IMR-90 (cell line): ENCODE data around the gene CGN. TPM values are rescaled to one million over a fixed set of nuclear protein-coding genes. Genes with fewer than 3 reads are reported as not detected.

Source experiments
- ATAC-seq: fragments of 200-7000 bp; cut with Tn5 transposase; 2 replicates; pipeline ENCODE4 v1.9.1; 2020; ENCODE audit warnings: low read depth, mild to moderate bottlenecking, moderate library complexity
- BruUV-seq: library from RNA; stranded (reverse); fragments of 400-500 nt; replicated peaks from 2 replicates; lab custom pipeline; 2021; lab: Mats Ljungman, UMichigan
- CTCF ChIA-PET: fragments of 300-600 bp; formaldehyde crosslinking; extraction: SDS; loops from one replicate; lab custom pipeline; 2021; ENCODE audit warnings: antibody characterized with exemption; lab: Yijun Ruan, JAX
- POLR2A ChIA-PET: fragments of 300-600 bp; sonication (Branson Sonifier 250); formaldehyde crosslinking; loops from one replicate; lab custom pipeline; 2022; ENCODE audit warnings: antibody characterized with exemption; ENCODE audit not compliant: unreplicated experiment; lab: Charles Lee
- DNase-seq: peaks from one replicate; pipeline ENCODE4 v3.0.0; 2013
- H2AFZ ChIP-seq: replicated peaks from 2 replicates; pipeline ENCODE3; 2013; ENCODE audit warnings: low read length, mild to moderate bottlenecking; ENCODE audit not compliant: poor library complexity
- H2AK5ac ChIP-seq: 2 replicates; pipeline ENCODE4 v1.6.1; 2013; ENCODE audit warnings: low read depth, low read length, inconsistent platforms
- H2AK9ac ChIP-seq: replicated peaks from 2 replicates; pipeline ENCODE3; 2013; ENCODE audit warnings: mild to moderate bottlenecking, low read depth, low read length, moderate library complexity; ENCODE audit not compliant: poor library complexity
- H2BK120ac ChIP-seq: 2 replicates; pipeline ENCODE4 v1.6.1; 2013; ENCODE audit warnings: low read depth, low read length, inconsistent platforms
- H2BK15ac ChIP-seq: 3 replicates; pipeline ENCODE4 v1.6.1; 2013; ENCODE audit warnings: low read depth, low read length, inconsistent platforms
- H2BK20ac ChIP-seq: 2 replicates; pipeline ENCODE4 v1.6.1; 2013; ENCODE audit warnings: low read depth, mild to moderate bottlenecking, inconsistent platforms, low read length, moderate library complexity
- H2BK5ac ChIP-seq: 2 replicates; pipeline ENCODE4 v1.6.1; 2013; ENCODE audit warnings: mild to moderate bottlenecking, low read depth, low read length, inconsistent platforms; ENCODE audit not compliant: poor library complexity, severe bottlenecking
- H3K14ac ChIP-seq: replicated peaks from 2 replicates; pipeline ENCODE4 v1.6.1; 2013; ENCODE audit warnings: low read depth, low read length, inconsistent platforms
- H3K18ac ChIP-seq: 2 replicates; pipeline ENCODE4 v1.6.1; 2013; ENCODE audit warnings: low read depth, low read length, control low read depth
- H3K23ac ChIP-seq: 2 replicates; pipeline ENCODE4 v1.6.1; 2013; ENCODE audit warnings: low read depth, low read length, inconsistent platforms
- H3K27ac ChIP-seq: 2 replicates; pipeline ENCODE4 v1.5.1; 2013; ENCODE audit warnings: mild to moderate bottlenecking, control low read depth, low read length; ENCODE audit not compliant: insufficient read depth
- H3K27me3 ChIP-seq: 2 replicates; pipeline ENCODE4 v1.6.1; 2013; ENCODE audit warnings: low read length; ENCODE audit not compliant: control insufficient read depth, insufficient read depth
- H3K36me3 ChIP-seq: 2 replicates; pipeline ENCODE4 v1.6.1; 2013; ENCODE audit warnings: low read length, mixed read lengths; ENCODE audit not compliant: control insufficient read depth, insufficient read depth
- H3K4ac ChIP-seq: 2 replicates; pipeline ENCODE4 v1.6.1; 2013; ENCODE audit warnings: low read depth, low read length, inconsistent platforms
- H3K4me1 ChIP-seq: 2 replicates; pipeline ENCODE4 v1.6.1; 2013; ENCODE audit warnings: low read length, mixed read lengths; ENCODE audit not compliant: control insufficient read depth, insufficient read depth
- H3K4me2 ChIP-seq: 2 replicates; pipeline ENCODE4 v1.6.1; 2013; ENCODE audit warnings: low read depth, mild to moderate bottlenecking, control low read depth, low read length, moderate library complexity
- H3K4me3 ChIP-seq: 2 replicates; pipeline ENCODE4 v1.5.1; 2013; ENCODE audit warnings: low read depth, mild to moderate bottlenecking, control low read depth, low read length, moderate library complexity; ENCODE audit not compliant: insufficient read depth
- H3K56ac ChIP-seq: 2 replicates; pipeline ENCODE4 v1.6.1; 2013; ENCODE audit warnings: low read length, inconsistent platforms; ENCODE audit not compliant: insufficient read depth; ENCODE audit errors: extremely low read depth
- H3K79me1 ChIP-seq, 2 experiments: 2 replicates each; pipeline ENCODE4 v1.6.1; 2013; ENCODE audit warnings: low read length in 2 of 2, inconsistent platforms in 1 of 2, low read depth in 1 of 2
- H3K9ac ChIP-seq: 2 replicates; pipeline ENCODE4 v1.6.1; 2013; ENCODE audit warnings: low read depth, low read length, control low read depth
- H3K9me1 ChIP-seq: 2 replicates; pipeline ENCODE4 v1.6.1; 2013; ENCODE audit warnings: low read length, inconsistent platforms; ENCODE audit not compliant: insufficient read depth
- H3K9me3 ChIP-seq: 2 replicates; pipeline ENCODE4 v1.6.1; 2013; ENCODE audit warnings: low read length; ENCODE audit not compliant: control insufficient read depth, insufficient read depth
- H4K20me1 ChIP-seq: 2 replicates; pipeline ENCODE4 v1.6.1; 2013; ENCODE audit warnings: low read length, inconsistent platforms; ENCODE audit not compliant: insufficient read depth
- H4K5ac ChIP-seq: 2 replicates; pipeline ENCODE4 v1.6.1; 2013; ENCODE audit warnings: mild to moderate bottlenecking, low read depth, low read length, control low read depth
- H4K8ac ChIP-seq, 2 experiments: 2 replicates each; pipeline ENCODE4 v1.6.1; 2013; ENCODE audit warnings: low read depth in 2 of 2, low read length in 2 of 2, control low read depth in 1 of 2, inconsistent platforms in 1 of 2
- H4K91ac ChIP-seq: 2 replicates; pipeline ENCODE4 v1.6.1; 2013; ENCODE audit warnings: low read depth, low read length, inconsistent platforms; ENCODE audit not compliant: insufficient read depth
- BHLHE40 ChIP-seq: fragments of 150-350 bp; IDR thresholded peaks from 2 replicates; pipeline ENCODE4 v1.6.1; 2016; ENCODE audit warnings: mild to moderate bottlenecking, low read depth, low read length
- CEBPB ChIP-seq: IDR thresholded peaks from 2 replicates; pipeline ENCODE4 v1.6.1; 2012; ENCODE audit warnings: low read depth, low read length, improper control_type of control experiment
- CHD1 ChIP-seq: IDR thresholded peaks from 2 replicates; pipeline ENCODE4 v1.6.1; 2012; ENCODE audit warnings: low read depth, low read length, improper control_type of control experiment
- CTCF ChIP-seq: conservative IDR thresholded peaks from 2 replicates; pipeline ENCODE4 v1.5.1; 2012; ENCODE audit warnings: mild to moderate bottlenecking, low read depth, low read length, improper control_type of control experiment
- FOS ChIP-seq: fragments of 150-350 bp; IDR thresholded peaks from 2 replicates; pipeline ENCODE4 v1.6.1; 2016; ENCODE audit warnings: low read depth, low read length
- MAFK ChIP-seq: IDR thresholded peaks from 2 replicates; pipeline ENCODE4 v1.6.1; 2012; ENCODE audit warnings: low read depth, low read length, improper control_type of control experiment
- MAZ ChIP-seq: IDR thresholded peaks from 2 replicates; pipeline ENCODE4 v1.6.1; 2012; ENCODE audit warnings: low read depth, mild to moderate bottlenecking, low read length, improper control_type of control experiment, moderate library complexity, borderline replicate concordance
- MXI1 ChIP-seq: IDR thresholded peaks from 2 replicates; pipeline ENCODE4 v1.6.1; 2012; ENCODE audit warnings: low read depth, mild to moderate bottlenecking, low read length, moderate library complexity, borderline replicate concordance
- NFE2L2 ChIP-seq: fragments of 150-350 bp; IDR thresholded peaks from 2 replicates; pipeline ENCODE4 v1.6.1; 2016; ENCODE audit warnings: low read depth, mild to moderate bottlenecking, low read length
- POLR2A ChIP-seq: IDR thresholded peaks from 2 replicates; pipeline ENCODE4 v1.6.1; 2012; ENCODE audit warnings: mild to moderate bottlenecking, low read depth, low read length
- RCOR1 ChIP-seq: IDR thresholded peaks from 2 replicates; pipeline ENCODE4 v1.6.1; 2012; ENCODE audit warnings: mild to moderate bottlenecking, low read length, improper control_type of control experiment; ENCODE audit not compliant: insufficient replicate concordance
- RFX5 ChIP-seq: IDR thresholded peaks from 2 replicates; pipeline ENCODE4 v1.8.0; 2012; ENCODE audit warnings: low read depth, mild to moderate bottlenecking, low read length, moderate library complexity
- SMC3 ChIP-seq: fragments of 150-350 bp; IDR thresholded peaks from 2 replicates; pipeline ENCODE4 v1.6.1; 2016; ENCODE audit warnings: low read depth, mild to moderate bottlenecking, antibody characterized with exemption, low read length, moderate library complexity
- WGBS, 2 experiments: methylation state at CpG; one replicate each; pipeline versions ENCODE4 v1.1.5 to v1.1.7; 2013; ENCODE audit warnings: missing lambda C conversion rate in 2 of 2; ENCODE audit not compliant: insufficient read length in 1 of 2; ENCODE audit errors: extremely low coverage in 2 of 2; 5-methylcytosine and 5-hydroxymethylcytosine counted together
- dilution Hi-C: fragments of 300-500 bp; cut with HindIII; formaldehyde crosslinking; loops from one replicate; pipeline ENCODE4 v1.14.3; 2018; ENCODE audit warnings: low sequenced_read_pairs; ENCODE audit not compliant: unreplicated experiment
- in situ Hi-C: fragments of 300-500 bp; cut with MboI; formaldehyde crosslinking; loops from 3 replicates; pipeline ENCODE4 v1.14.3; 2019; ENCODE audit warnings: low sequenced_read_pairs, inconsistent platforms, mixed read lengths
- intact Hi-C: fragments of 100-400 bp; cut with micrococcal nuclease; formaldehyde crosslinking; loops from 2 replicates; pipeline ENCODE4 v1.10.0; 2022
- polyA plus RNA-seq, 3 experiments: library from polyadenylated mRNA; depleted of rRNA; stranded (reverse); fragments of >200 nt; gene quantifications; 2 replicates each; pipeline ENCODE4 v1.2.3, GENCODE V29; 2012; ENCODE audit warnings: low replicate concordance in 1 of 3
- total RNA-seq: library from RNA; depleted of rRNA; stranded (reverse); fragments of >200 nt; gene quantifications from 2 replicates; pipeline ENCODE4 v1.2.3, GENCODE V29; 2012
- TF ChIP-seq, protein P1 (sequence below): fragments of 150-350 bp; IDR thresholded peaks from 2 replicates; pipeline ENCODE4 v1.6.1; 2016; ENCODE audit warnings: low read depth, mild to moderate bottlenecking, low read length, moderate library complexity, borderline replicate concordance
- TF ChIP-seq, protein P2 (sequence below): fragments of 150-350 bp; IDR thresholded peaks from 2 replicates; pipeline ENCODE4 v1.6.1; 2017; ENCODE audit warnings: mild to moderate bottlenecking, antibody characterized with exemption, low read length, low read depth

Gene CGN
- total and polyA plus RNA-seq, 2 of the 4 experiments (the other 2 are of a cell fraction) = 0.34 to 0.36 TPM

GRCh38 chr1:151476083-151476482 lies 35.1 kb upstream of the CGN start:
- dilution Hi-C loops = no loop called here
- POLR2A ChIA-PET = no interaction called here
- H3K4me1 ChIP-seq = no peaks in the 10 kb centered on the region; the same call in 1 of the 2 replicates
- in situ Hi-C loops = no loop called here
- no peak overlapping the region for H3K23ac ChIP-seq
- no peak overlapping the region for H4K91ac ChIP-seq
- no peak overlapping the region for H4K5ac ChIP-seq
- H3K27me3 ChIP-seq = no peaks in the 10 kb centered on the region
- DNase-seq = no peak
- ATAC-seq = no peak
- intact Hi-C loops = no loop called here
- H2BK15ac ChIP-seq = no peak overlapping the region
- H2AFZ ChIP-seq = no peak overlapping the region
- no peak overlapping the region for H3K56ac ChIP-seq
- no peak overlapping the region for H3K18ac ChIP-seq
- H2BK5ac ChIP-seq = no peak overlapping the region
- H4K8ac ChIP-seq = no peak overlapping the region
- no peak overlapping the region for H2AK5ac ChIP-seq
- no peak overlapping the region for H2BK120ac ChIP-seq
- no peaks in the 10 kb centered on the region for H3K36me3 ChIP-seq
- H2AK9ac ChIP-seq = no peak overlapping the region
- no peak overlapping the region for H3K9ac ChIP-seq
- H3K9me3 ChIP-seq = no peaks in the 10 kb centered on the region
- no CpG with 5 or more reads among the region's 6 CpGs for WGBS, 2 experiments
- no peaks in the 10 kb centered on the region; a peak in 1 of 4 replicates for H3K79me1 ChIP-seq
- CTCF ChIA-PET = interaction anchor here (0.9 kb wide), 1 partner anchor 18 kb away, joined by 3 read pairs; no protein-coding TSS in a partner anchor
- no peak overlapping the region for H3K4ac ChIP-seq
- H3K9me1 ChIP-seq = no peaks in the 10 kb centered on the region
- H4K20me1 ChIP-seq = no peaks in the 10 kb centered on the region
- no TSS peak for BruUV-seq
- no peak overlapping the region for H3K14ac ChIP-seq
- H2BK20ac ChIP-seq = no peak overlapping the region
- TF ChIP-seq, protein P1, sequence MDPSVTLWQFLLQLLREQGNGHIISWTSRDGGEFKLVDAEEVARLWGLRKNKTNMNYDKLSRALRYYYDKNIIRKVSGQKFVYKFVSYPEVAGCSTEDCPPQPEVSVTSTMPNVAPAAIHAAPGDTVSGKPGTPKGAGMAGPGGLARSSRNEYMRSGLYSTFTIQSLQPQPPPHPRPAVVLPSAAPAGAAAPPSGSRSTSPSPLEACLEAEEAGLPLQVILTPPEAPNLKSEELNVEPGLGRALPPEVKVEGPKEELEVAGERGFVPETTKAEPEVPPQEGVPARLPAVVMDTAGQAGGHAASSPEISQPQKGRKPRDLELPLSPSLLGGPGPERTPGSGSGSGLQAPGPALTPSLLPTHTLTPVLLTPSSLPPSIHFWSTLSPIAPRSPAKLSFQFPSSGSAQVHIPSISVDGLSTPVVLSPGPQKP = no peak
- TF ChIP-seq FOS = no peak
- no peak for TF ChIP-seq RCOR1
- no peak for TF ChIP-seq MAZ
- no peak for TF ChIP-seq CHD1
- TF ChIP-seq, protein P2, sequence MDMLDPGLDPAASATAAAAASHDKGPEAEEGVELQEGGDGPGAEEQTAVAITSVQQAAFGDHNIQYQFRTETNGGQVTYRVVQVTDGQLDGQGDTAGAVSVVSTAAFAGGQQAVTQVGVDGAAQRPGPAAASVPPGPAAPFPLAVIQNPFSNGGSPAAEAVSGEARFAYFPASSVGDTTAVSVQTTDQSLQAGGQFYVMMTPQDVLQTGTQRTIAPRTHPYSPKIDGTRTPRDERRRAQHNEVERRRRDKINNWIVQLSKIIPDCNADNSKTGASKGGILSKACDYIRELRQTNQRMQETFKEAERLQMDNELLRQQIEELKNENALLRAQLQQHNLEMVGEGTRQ = no peak
- no peak for TF ChIP-seq NFE2L2
- no peak for TF ChIP-seq BHLHE40
- TF ChIP-seq CEBPB = no peak
- no peak for TF ChIP-seq POLR2A
- no peak for TF ChIP-seq CTCF
- TF ChIP-seq MXI1 = no peak
- TF ChIP-seq RFX5 = no peak
- no peak for TF ChIP-seq SMC3
- no peak for TF ChIP-seq MAFK
- H3K27ac ChIP-seq = no peak overlapping the region
- H3K4me3 ChIP-seq = no peak overlapping the region
- no peak overlapping the region for H3K4me2 ChIP-seq
